Measurements from ENCODE around the gene TM9SF3. TPM values are rescaled to one million over a fixed set of nuclear protein-coding genes. Genes with fewer than 3 reads are reported as not detected.

Gene TM9SF3
- total and polyA plus RNA-seq, 2 donors (not counting 1 experiment from before 2014, with no cell fraction given) = 103 to 107 TPM

DNA sequence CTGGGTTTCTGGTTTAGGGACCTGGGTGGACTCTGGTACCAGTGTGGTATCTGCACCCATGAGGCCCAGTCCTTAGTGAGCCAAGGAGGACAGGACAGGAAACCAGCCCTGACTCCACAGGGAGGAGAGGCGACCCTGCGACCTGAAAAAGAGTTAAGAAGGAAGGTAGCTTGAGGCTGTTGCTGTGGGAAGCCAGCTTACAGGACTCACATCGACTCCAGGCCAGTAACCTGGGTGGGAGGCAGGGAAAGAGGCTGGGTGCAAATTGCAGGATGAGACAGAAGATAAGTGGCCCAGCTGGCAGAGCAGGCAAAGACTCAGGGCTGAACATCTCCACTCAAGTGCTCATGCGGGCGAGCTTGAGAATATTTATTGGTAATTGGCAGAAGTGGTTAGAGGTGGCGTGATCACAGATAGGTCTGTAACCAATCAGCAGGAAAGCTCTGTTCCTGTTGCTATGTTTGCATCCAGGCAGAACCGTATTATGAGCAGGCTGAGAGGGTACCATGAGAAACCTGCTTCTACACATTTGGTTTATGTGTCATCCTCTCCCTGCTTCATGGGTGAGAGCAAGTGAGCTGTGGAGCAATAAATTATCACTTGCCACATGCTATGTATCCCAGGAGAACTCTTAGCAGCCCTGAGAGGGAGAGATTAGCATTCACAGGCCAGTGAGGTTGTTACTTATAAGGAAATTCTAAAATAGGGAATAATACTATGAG is 84.1 kb downstream of the TM9SF3 start:
- Histone ChIP-seq H3K27me3 (ENCODE audit: control insufficient read depth, insufficient read depth, low read length) (no peaks in the 10 kb centered on the region), H3K4me1 (ENCODE audit: control insufficient read depth, extremely low read depth, insufficient read depth, low read length) (no peaks in the 10 kb centered on the region), H3K36me3 (ENCODE audit: control insufficient read depth, insufficient read depth, low read length) (no peaks in the 10 kb centered on the region), H2AFZ (ENCODE audit: low read length) (no peak overlapping the region), H4K20me1 (ENCODE audit: control insufficient read depth, extremely low read depth, insufficient read depth, low read length) (no peaks in the 10 kb centered on the region), H3K4me3 (replicated peaks in 1 of 4; ENCODE audit: control extremely low read depth in 1 of 4, insufficient read depth in 1 of 4, low read depth in 3 of 4, low read length in 4 of 4) (no peak overlapping the region), H3K4me2 (ENCODE audit: extremely low read depth, insufficient read depth, low read length) (no peak overlapping the region), H3K79me2 (ENCODE audit: control insufficient read depth, insufficient read depth, low read length) (no peaks in the 10 kb centered on the region), H3K9ac (ENCODE audit: insufficient read depth, low read length) (no peak overlapping the region), H3K27ac (ENCODE audit: insufficient read depth, low read length) (no peak overlapping the region), H3K9me3 (ENCODE audit: control insufficient read depth, insufficient read depth, low read depth, low read length) (no peaks in the 10 kb centered on the region)
- TF ChIP-seq, protein P1, sequence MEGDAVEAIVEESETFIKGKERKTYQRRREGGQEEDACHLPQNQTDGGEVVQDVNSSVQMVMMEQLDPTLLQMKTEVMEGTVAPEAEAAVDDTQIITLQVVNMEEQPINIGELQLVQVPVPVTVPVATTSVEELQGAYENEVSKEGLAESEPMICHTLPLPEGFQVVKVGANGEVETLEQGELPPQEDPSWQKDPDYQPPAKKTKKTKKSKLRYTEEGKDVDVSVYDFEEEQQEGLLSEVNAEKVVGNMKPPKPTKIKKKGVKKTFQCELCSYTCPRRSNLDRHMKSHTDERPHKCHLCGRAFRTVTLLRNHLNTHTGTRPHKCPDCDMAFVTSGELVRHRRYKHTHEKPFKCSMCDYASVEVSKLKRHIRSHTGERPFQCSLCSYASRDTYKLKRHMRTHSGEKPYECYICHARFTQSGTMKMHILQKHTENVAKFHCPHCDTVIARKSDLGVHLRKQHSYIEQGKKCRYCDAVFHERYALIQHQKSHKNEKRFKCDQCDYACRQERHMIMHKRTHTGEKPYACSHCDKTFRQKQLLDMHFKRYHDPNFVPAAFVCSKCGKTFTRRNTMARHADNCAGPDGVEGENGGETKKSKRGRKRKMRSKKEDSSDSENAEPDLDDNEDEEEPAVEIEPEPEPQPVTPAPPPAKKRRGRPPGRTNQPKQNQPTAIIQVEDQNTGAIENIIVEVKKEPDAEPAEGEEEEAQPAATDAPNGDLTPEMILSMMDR (conservative IDR thresholded peaks at IDR 0.05 in 1 of 2, IDR thresholded peaks at IDR 0.05 in 1 of 2; ENCODE audit: low read depth in 1 of 2, low read length in 2 of 2) = no peak
- no peak for TF ChIP-seq EZH2 (IDR thresholded peaks at IDR 0.05; ENCODE audit: low read length, missing control alignments)
- no peak for DNase-seq (ENCODE audit: low read depth in 2 of 2)

DNA sequence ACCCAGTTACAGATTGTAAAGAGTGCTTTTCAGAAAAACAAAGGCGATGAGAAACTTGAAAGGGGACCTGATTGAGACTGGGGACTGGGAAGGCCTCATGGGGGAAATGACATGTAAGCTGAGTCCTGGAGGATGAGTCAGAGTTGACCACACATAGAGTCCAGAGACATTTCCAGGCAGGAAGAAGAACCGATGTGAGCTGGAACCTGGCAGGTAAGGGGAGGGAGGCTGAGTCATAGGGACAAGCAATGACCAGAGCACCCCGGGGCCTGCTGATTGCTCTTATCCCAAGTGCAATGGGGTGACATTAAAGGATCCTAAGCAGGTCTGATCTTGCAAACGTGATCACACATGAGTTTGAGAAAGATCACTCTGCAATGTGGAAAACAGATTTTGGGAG is 84.8 kb downstream of the TM9SF3 start:
- H3K36me3 ChIP-seq (ENCODE audit: control insufficient read depth, insufficient read depth, low read length) = no peaks in the 10 kb centered on the region
- H3K27ac ChIP-seq (ENCODE audit: insufficient read depth, low read length) = no peak overlapping the region
- no peak overlapping the region for H3K4me3 ChIP-seq (replicated peaks in 1 of 4; ENCODE audit: control extremely low read depth in 1 of 4, insufficient read depth in 1 of 4, low read depth in 3 of 4, low read length in 4 of 4)
- H3K27me3 ChIP-seq (ENCODE audit: control insufficient read depth, insufficient read depth, low read length) = no peaks in the 10 kb centered on the region
- peak in 1 of 2 donors; percentile 42 for DNase-seq (ENCODE audit: low read depth in 2 of 2)
- H3K79me2 ChIP-seq (ENCODE audit: control insufficient read depth, insufficient read depth, low read length) = no peaks in the 10 kb centered on the region
- H4K20me1 ChIP-seq (ENCODE audit: control insufficient read depth, extremely low read depth, insufficient read depth, low read length) = no peaks in the 10 kb centered on the region
- H2AFZ ChIP-seq (ENCODE audit: low read length) = no peak overlapping the region
- TF ChIP-seq, protein P1 (conservative IDR thresholded peaks at IDR 0.05 in 1 of 2, IDR thresholded peaks at IDR 0.05 in 1 of 2; ENCODE audit: low read depth in 1 of 2, low read length in 2 of 2) = no peak
- TF ChIP-seq EZH2 (IDR thresholded peaks at IDR 0.05; ENCODE audit: low read length, missing control alignments) = no peak
- H3K4me1 ChIP-seq (ENCODE audit: control insufficient read depth, extremely low read depth, insufficient read depth, low read length) = no peaks in the 10 kb centered on the region
- no peaks in the 10 kb centered on the region for H3K9me3 ChIP-seq (ENCODE audit: control insufficient read depth, insufficient read depth, low read depth, low read length)
- H3K4me2 ChIP-seq (ENCODE audit: extremely low read depth, insufficient read depth, low read length) = no peak overlapping the region
- no peak overlapping the region for H3K9ac ChIP-seq (ENCODE audit: insufficient read depth, low read length)

DNA sequence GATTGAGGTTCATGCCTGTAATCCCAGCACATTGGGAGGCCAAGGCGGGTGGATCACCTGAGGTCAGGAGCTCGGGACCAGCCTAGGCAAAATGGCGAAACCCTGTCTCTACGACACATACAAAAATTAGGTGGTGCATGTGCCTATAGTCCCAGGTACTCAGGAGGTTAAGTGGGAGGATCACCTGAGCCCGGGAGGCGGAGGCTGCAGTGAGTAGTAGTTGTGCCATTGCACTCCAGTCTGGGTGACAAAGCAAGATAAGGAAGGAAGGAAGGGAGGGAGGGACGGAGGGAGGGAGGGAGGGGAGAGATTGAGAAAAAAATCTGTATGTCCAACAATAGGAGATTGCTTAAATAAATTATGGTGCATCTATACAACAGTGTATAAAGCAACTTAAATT is 86.3 kb downstream of the TM9SF3 start:
- no peaks in the 10 kb centered on the region for H4K20me1 ChIP-seq (ENCODE audit: control insufficient read depth, extremely low read depth, insufficient read depth, low read length)
- no peaks in the 10 kb centered on the region for H3K4me1 ChIP-seq (ENCODE audit: control insufficient read depth, extremely low read depth, insufficient read depth, low read length)
- TF ChIP-seq, protein P1 (conservative IDR thresholded peaks at IDR 0.05 in 1 of 2, IDR thresholded peaks at IDR 0.05 in 1 of 2; ENCODE audit: low read depth in 1 of 2, low read length in 2 of 2) = no peak
- no peak for TF ChIP-seq EZH2 (IDR thresholded peaks at IDR 0.05; ENCODE audit: low read length, missing control alignments)
- no peak overlapping the region for H3K27ac ChIP-seq (ENCODE audit: insufficient read depth, low read length)
- H3K4me2 ChIP-seq (ENCODE audit: extremely low read depth, insufficient read depth, low read length) = no peak overlapping the region
- H3K27me3 ChIP-seq (ENCODE audit: control insufficient read depth, insufficient read depth, low read length) = no peaks in the 10 kb centered on the region
- no peaks in the 10 kb centered on the region for H3K79me2 ChIP-seq (ENCODE audit: control insufficient read depth, insufficient read depth, low read length)
- H3K36me3 ChIP-seq (ENCODE audit: control insufficient read depth, insufficient read depth, low read length) = no peaks in the 10 kb centered on the region
- no peaks in the 10 kb centered on the region for H3K9me3 ChIP-seq (ENCODE audit: control insufficient read depth, insufficient read depth, low read depth, low read length)
- H3K4me3 ChIP-seq (replicated peaks in 1 of 4; ENCODE audit: control extremely low read depth in 1 of 4, insufficient read depth in 1 of 4, low read depth in 3 of 4, low read length in 4 of 4) = no peak overlapping the region
- no peak overlapping the region for H3K9ac ChIP-seq (ENCODE audit: insufficient read depth, low read length)
- no peak for DNase-seq (ENCODE audit: low read depth in 2 of 2)
- no peak overlapping the region for H2AFZ ChIP-seq (ENCODE audit: low read length)
